DLD1 (cell line): ENCODE data around the gene KRTAP10-4.

Experiments
- in situ Hi-C: cut with HindIII; loops from 2 replicates; pipeline ENCODE4 v1.10.0; 2017; ENCODE audit warnings: low sequenced_read_pairs

KRTAP10-4 gene

GRCh38 chr21:44612669-44613229 is 39.2 kb downstream of the KRTAP10-4 start:
- in situ Hi-C loops = no loop called here

- in situ Hi-C loops = no loop called here
Observed at GRCh38 chr21:44613386-44614155, 40.0 kb downstream of the KRTAP10-4 start.

- in situ Hi-C loops = no loop called here
Observed at GRCh38 chr21:44614161-44614631, 40.7 kb downstream of the KRTAP10-4 start.

GRCh38 chr21:44614961-44615391 is 41.4 kb downstream of the KRTAP10-4 start:
- in situ Hi-C loops = no loop called here

GRCh38 chr21:44615466-44615865 is 41.9 kb downstream of the KRTAP10-4 start:
- in situ Hi-C loops = no loop called here

GRCh38 chr21:44615911-44616590 is 42.5 kb downstream of the KRTAP10-4 start:
- in situ Hi-C loops = no loop called here

GRCh38 chr21:44616591-44616926 is 43.0 kb downstream of the KRTAP10-4 start:
- in situ Hi-C loops = no loop called here

- in situ Hi-C loops = no loop called here
Observed at GRCh38 chr21:44617071-44617501, 43.6 kb downstream of the KRTAP10-4 start.

- in situ Hi-C loops = no loop called here
Observed at GRCh38 chr21:44618504-44618903, 45.0 kb downstream of the KRTAP10-4 start.

GRCh38 chr21:44618909-44619308 is 45.4 kb downstream of the KRTAP10-4 start:
- in situ Hi-C loops = no loop called here

GRCh38 chr21:44619886-44620285 is 46.4 kb downstream of the KRTAP10-4 start:
- in situ Hi-C loops = no loop called here

GRCh38 chr21:44623575-44623974 is 50.0 kb downstream of the KRTAP10-4 start:
- in situ Hi-C loops = no loop called here
